ACHN (cell line): ENCODE measurements around the gene UBA1.

ENCODE experiments used
- DNase-seq: peaks from one replicate; pipeline ENCODE4 v3.0.0-alpha.2; 2015
- in situ Hi-C: cut with HindIII; loops from 2 replicates; pipeline ENCODE4 v1.10.0; 2017; ENCODE audit warnings: low sequenced_read_pairs, low pct_ligation_motif_present, low pct_unique_long_range_greater_than_20kb

Gene UBA1

DNA sequence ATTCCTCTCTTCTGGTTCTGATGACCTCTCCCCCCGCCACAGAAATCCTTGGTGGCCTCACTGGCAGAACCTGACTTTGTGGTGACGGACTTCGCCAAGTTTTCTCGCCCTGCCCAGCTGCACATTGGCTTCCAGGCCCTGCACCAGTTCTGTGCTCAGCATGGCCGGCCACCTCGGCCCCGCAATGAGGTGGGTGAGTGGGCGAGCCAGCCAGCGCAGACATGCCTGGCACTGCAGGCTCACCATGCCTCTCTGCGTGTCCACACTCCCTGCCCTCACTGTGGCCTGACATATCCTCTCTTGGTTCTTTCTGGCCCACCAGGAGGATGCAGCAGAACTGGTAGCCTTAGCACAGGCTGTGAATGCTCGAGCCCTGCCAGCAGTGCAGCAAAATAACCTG lies 8.7 kb downstream of the UBA1 start:
- in situ Hi-C loops = no loop called here
- no peak for DNase-seq

DNA sequence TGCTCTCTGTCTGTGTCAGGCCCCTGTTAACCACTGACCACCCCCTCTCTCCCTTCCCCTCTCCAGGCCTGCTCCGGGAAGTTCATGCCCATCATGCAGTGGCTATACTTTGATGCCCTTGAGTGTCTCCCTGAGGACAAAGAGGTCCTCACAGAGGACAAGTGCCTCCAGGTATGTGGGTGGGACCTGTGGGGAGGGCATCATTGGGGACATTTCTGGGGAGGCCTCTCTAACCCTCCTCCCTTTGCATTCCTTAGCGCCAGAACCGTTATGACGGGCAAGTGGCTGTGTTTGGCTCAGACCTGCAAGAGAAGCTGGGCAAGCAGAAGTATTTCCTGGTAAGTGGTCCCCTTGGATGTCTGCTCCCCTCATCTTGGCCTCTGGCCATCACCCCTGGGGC lies 9.2 kb downstream of the UBA1 start:
- in situ Hi-C loops = no loop called here
- DNase-seq = no peak

DNA sequence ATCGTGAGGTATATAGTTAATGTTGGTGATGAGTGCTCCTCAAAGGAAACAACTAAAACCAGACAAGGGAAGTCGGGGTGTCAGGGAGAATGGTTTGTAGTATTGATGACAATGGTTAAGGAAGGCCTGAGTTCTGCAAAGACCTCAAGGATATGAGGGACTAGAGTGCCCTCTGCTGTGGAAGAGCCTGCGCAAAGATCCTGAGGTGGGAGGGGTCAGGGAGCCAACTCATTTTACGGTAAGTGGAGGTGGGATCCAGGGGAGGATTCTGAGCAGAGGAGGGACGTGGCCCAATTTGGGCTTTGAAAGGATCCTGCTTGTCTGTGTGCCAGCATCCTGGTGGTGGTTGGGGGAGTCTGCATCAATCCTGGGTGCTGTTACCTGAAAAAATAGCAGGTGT lies 11.3 kb downstream of the UBA1 start:
- in situ Hi-C loops = no loop called here

DNA sequence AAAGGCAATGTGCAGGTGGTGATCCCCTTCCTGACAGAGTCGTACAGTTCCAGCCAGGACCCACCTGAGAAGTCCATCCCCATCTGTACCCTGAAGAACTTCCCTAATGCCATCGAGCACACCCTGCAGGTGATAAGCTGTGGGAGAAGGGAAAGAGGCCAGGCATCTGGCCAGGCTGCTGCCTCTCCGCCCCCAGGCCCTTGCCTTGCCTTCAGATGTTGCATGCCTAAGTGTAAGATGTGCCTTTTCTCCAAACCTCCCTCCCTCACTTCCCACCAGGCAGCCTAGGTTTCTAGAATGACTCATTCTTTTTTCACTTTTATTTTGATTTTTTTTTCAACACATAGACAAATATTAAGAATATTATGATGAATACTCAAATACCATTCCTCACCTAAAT lies 12.7 kb downstream of the UBA1 start:
- no peak for DNase-seq
- in situ Hi-C loops = no loop called here

More for the DNA sequence above, 11.3 kb downstream of the UBA1 start:
- no peak for DNase-seq

- DNase-seq = no peak
- in situ Hi-C loops = no loop called here
These were observed 14.5 kb downstream of the UBA1 start for GRCh38 chrX:47208108-47208507.

DNA sequence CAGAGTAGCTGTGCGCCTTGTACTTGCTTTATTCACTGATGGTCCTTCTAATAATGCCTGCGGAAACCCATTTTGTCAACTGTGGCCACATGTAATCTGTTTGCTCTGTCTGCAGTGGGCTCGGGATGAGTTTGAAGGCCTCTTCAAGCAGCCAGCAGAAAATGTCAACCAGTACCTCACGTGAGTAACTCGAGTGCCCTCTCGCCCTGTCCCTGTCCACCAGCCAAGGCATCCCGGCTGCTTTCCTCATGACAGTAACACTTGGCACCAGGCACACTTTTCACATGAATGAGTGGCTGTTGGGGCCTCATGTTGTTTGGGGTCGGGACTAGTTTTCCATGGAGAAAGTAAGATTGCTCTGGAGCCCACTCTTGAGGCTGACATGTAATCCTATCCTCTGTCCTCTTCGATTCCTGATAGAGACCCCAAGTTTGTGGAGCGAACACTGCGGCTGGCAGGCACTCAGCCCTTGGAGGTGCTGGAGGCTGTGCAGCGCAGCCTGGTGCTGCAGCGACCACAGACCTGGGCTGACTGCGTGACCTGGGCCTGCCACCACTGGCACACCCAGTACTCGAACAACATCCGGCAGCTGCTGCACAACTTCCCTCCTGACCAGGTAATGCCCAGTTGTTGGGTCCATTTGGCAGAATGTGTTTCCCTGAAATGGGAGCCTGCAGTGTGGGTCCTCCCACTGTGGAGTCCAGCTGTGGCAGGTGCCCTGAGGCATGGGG lies 16.0 kb downstream of the UBA1 start:
- DNase-seq = no peak
- in situ Hi-C loops = no loop called here

- in situ Hi-C loops = no loop called here
- DNase-seq = no peak
These were observed 17.2 kb downstream of the UBA1 start for GRCh38 chrX:47210661-47211425.

DNA sequence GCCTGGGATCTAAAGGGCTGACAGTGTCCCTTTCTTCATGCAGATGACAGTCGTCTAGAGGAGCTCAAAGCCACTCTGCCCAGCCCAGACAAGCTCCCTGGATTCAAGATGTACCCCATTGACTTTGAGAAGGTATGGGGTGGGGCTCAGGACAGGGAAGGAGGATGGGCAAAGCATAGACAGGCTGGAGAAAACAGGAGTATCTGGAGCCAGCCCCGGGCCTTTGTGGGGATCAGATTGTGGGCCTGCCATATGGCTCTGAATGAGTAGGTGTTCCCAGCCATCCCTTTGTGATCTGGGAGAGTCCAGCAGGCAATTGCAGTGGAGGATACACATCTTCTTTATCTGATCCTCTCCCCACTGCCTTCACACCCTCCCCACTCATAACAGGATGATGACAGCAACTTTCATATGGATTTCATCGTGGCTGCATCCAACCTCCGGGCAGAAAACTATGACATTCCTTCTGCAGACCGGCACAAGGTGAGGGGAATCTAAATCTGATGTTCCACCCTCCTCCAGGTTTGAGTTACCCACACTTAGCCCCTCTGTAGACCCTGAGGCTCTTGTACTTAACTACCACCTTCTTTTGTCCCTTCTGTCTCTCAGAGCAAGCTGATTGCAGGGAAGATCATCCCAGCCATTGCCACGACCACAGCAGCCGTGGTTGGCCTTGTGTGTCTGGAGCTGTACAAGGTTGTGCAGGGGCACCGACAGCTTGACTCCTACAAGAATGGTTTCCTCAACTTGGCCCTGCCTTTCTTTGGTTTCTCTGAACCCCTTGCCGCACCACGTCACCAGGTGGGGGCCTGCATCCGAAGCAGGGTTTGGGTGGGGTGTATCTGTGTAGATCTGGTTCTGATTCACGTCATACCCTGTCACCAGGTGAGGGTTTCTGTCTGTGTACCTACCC lies 19.0 kb downstream of the UBA1 start:
- in situ Hi-C loops = no loop called here
- DNase-seq = no peak

- DNase-seq = no peak
- in situ Hi-C loops = no loop called here
These were observed 20.9 kb downstream of the UBA1 start for GRCh38 chrX:47214435-47215077.

- in situ Hi-C loops = no loop called here
- no peak for DNase-seq
These were observed 21.8 kb downstream of the UBA1 start for GRCh38 chrX:47215291-47215900.

GRCh38 chrX:47216393-47216925 lies 22.8 kb downstream of the UBA1 start:
- no peak for DNase-seq
- in situ Hi-C loops = no loop called here

DNA sequence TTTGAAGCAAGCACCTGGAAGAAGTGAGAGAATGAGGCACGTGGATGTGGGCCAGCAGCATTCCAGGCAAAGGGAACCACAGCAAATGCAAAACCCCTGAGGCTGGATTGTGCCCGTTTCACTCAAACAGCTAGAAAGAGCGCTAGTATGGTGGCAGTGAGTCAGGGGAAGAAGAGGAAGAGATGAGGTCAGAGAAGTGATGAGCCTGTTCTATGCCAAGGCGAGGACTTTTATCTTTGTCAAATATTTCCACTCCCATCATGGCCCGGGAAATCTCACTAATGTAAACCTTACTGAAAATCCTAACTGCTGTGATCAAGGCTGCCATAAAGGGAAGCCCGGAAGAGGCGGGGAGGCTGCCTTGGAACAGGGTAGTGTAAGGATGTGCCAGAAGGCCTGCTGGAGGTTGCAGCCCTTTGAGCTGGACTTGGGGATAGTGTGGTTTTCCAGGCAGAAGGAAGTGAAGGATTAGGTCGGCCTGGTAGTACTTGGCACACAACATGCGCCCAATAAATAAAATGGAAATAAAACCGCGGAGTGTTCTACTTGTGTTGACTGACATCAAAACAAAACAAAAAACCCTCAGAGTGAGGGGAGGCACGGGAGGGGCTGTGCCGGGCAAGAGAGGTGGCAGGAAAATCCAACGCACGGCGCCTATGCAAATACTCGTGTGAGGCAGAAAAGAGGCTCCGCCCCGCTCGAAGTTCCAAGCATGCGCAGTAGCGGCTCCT lies 23.7 kb downstream of the UBA1 start:
- in situ Hi-C loops = no loop called here
- peak; percentile 20 for DNase-seq

GRCh38 chrX:47217852-47218279 lies 24.2 kb downstream of the UBA1 start:
- peak; percentile 92 for DNase-seq
- in situ Hi-C loops = no loop called here

DNA sequence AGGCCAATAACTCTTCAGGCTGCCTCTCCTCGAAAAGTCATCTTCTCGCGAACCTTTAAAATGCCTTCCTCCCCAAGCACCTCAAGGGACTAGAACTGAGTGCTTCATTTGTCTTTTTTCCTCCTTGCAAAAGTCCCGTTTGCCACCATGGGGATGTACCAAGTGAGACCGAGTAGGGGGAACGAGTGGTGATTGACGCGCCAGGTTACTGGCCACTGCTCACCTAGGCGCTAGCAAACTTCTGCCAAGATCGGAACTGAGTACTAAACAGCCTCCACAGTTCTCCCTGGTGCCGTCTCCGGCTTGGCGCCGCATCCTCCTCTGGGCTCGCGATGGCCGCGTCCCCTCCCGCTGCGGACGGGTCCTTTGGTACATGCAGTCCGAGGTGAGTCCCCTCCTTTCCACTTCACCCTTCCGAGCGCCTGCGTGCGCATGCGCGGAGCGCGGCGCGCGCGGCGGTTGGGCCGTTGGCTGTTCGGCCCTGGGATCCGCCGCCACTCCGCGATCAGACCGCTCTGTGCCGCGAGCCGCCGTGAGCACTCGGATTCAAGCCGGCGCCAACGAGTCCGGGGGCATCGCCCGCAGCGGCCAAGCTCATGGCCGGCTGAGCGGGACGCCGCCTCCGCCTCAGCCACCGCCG lies 24.8 kb downstream of the UBA1 start, which contains the start of gene CDK16:
TSS of gene CDK16 (plus strand) at position 402 of the 640 bp plus-strand sequence. CDS start 4,877 bp downstream, outside the sequence.
- DNase-seq = peak; percentile 65
- in situ Hi-C loops = no loop called here

DNA sequence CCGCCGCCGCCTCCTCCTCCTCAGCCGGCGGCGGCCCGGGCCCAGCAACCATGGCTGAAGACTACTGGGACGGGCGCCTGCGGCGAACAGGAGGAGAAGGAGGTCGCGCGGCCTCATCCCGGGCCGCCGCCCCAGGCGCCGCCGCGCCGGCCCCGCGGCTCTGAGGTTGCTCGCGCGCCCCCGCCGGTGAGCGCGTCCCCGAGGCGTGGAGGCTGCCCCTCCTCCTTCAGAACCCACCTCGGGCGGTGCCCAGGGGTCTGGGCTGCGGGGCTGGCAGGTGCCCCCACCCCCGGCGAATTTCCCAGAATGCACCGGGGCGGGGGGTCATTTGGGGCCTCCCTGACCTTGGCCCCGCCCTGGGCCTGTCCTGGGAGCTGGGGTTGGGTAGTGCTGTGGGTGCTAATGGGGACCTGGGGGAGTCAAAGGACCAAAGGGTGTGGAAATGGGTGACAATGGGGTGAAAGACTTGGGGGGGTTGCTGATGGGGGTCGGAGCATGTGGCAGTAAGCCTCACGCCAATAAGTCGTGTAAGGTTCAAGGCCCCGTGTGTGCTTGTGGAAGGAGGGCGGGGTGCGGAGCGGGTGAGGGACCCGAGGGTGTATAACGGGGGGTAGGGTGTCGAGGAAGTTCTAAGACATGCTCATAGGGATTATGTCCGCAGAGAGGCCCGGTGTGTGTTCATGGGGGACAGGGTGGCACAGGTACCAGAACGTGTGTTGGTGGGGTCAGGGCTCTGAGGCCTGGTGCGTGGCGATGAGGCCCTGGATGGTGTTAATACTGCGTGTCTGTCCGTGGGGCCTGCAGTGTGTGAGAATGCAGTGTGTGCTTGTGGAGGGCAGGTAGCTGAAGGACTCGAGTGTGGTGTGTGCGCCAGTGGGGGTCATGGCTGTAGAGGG lies 25.5 kb downstream of the UBA1 start:
- DNase-seq = peak; percentile 11
- in situ Hi-C loops = no loop called here

DNA sequence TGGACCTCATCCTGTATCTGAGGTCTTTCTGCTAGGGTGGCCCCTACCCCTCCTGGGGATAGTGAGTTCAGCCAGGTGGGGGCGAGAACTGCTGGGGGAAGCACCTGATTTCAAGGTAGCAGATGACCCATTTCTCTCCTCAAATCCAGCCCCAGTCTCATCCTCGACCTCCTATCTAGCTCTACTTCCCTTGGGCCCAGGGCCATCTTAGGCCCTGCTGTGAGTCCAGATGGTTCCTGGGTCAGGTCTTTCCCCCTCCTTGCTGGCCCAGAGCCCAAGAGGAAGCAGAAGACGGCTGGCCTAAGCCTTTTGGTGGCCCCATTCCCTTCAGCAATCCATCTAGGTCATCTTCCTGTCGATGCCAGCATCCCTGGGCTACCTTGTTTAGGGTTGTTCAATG lies 28.1 kb downstream of the UBA1 start:
- in situ Hi-C loops = no loop called here
- DNase-seq = no peak
